Effector memory CD4-positive, alpha-beta T cell (primary cell): ENCODE data around the gene TMCC1.

Experiments used
- DNase-seq, 3 donors: peaks; one replicate each; pipeline ENCODE4 v3.0.0-alpha.2; 2020
- H3K27ac ChIP-seq: 2 replicates; pipeline ENCODE4 v1.7.0; 2013; ENCODE audit warnings: mild to moderate bottlenecking, low read length, moderate library complexity; ENCODE audit not compliant: insufficient read depth, poor library complexity, severe bottlenecking
- H3K27me3 ChIP-seq: replicated peaks from 2 replicates; pipeline ENCODE4 v1.7.0; 2013; ENCODE audit warnings: mild to moderate bottlenecking, low read length; ENCODE audit not compliant: insufficient read depth, control insufficient read depth, poor library complexity, severe bottlenecking
- H3K36me3 ChIP-seq: 2 replicates; pipeline ENCODE4 v1.7.0; 2013; ENCODE audit warnings: mild to moderate bottlenecking, low read length, moderate library complexity; ENCODE audit not compliant: control insufficient read depth, insufficient read depth
- H3K4me1 ChIP-seq: 2 replicates; pipeline ENCODE4 v1.7.0; 2013; ENCODE audit warnings: low read length, mild to moderate bottlenecking; ENCODE audit not compliant: control insufficient read depth, insufficient read depth, poor library complexity, severe bottlenecking
- H3K4me3 ChIP-seq: 2 replicates; pipeline ENCODE4 v1.7.0; 2013; ENCODE audit warnings: low read length, low read depth, mild to moderate bottlenecking; ENCODE audit not compliant: insufficient read depth, poor library complexity, severe bottlenecking
- H3K9me3 ChIP-seq: 2 replicates; pipeline ENCODE4 v1.7.0; 2013; ENCODE audit warnings: mild to moderate bottlenecking, low read length, moderate library complexity; ENCODE audit not compliant: control insufficient read depth

The TMCC1 gene

DNA sequence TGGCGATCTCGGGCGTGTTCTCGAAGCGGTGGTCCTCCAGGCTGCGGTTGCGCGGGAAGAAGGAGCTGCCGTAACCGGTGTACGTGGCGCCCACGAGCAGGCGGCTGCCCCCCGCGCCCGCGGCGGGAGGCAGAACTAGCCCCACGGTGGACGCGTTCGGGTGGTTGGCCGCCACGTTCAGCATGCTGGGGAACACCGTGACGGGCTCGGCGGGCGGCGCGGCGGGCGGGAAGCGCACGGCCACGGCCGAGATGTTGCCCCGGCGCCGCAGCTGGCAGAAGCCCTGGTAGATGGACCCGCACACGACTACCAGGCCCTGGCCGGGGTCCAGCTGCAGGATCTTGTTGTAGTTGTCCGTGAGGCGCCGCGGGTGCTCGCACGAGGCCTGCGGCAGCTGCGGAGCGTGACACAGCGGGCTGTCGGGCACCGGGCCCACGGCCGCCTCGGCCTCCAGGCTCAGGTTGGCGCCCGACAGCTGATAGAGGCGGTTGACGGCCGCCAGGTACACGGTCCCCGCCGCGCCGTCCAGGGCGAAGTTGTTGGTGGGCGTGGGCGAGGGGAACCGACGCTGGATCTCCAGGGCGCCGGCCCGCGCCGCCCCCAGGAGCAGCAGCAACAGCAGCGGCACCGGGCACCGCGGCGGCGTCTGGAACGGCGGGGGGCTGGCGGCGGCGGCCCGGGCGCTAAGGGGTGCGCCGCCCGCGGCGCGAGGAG lies 287.4 kb downstream of the TMCC1 start:
- no peak for DNase-seq
- no peaks in the 10 kb centered on the region for H3K27me3 ChIP-seq
- H3K27ac ChIP-seq, result no peak overlapping the region
- H3K4me3 ChIP-seq, result peak overlapping the region; percentile 71
- H3K36me3 ChIP-seq, result no peaks in the 10 kb centered on the region
- H3K9me3 ChIP-seq, result no peaks in the 10 kb centered on the region
- peaks cover 14% of the 10 kb centered on the region for H3K4me1 ChIP-seq

- no peak overlapping the region for H3K27ac ChIP-seq
- peak in 2 of 3 donors; percentile 25 to 27 for DNase-seq
- H3K36me3 ChIP-seq, result no peaks in the 10 kb centered on the region
- H3K4me1 ChIP-seq, result peaks cover 14% of the 10 kb centered on the region
- peak overlapping the region; percentile 71 for H3K4me3 ChIP-seq
- H3K9me3 ChIP-seq, result no peaks in the 10 kb centered on the region
- H3K27me3 ChIP-seq, result no peaks in the 10 kb centered on the region
These were observed 288.1 kb downstream of the TMCC1 start for GRCh38 chr3:129605203-129605921.

- DNase-seq, result no peak
- Histone ChIP-seq H3K9me3 (no peaks in the 10 kb centered on the region), H3K36me3 (no peaks in the 10 kb centered on the region), H3K4me1 (peaks cover 14% of the 10 kb centered on the region), H3K27me3 (no peaks in the 10 kb centered on the region), H3K27ac (no peak overlapping the region), H3K4me3 (no peak overlapping the region)
These were observed 288.7 kb downstream of the TMCC1 start for GRCh38 chr3:129604767-129605166.

DNA sequence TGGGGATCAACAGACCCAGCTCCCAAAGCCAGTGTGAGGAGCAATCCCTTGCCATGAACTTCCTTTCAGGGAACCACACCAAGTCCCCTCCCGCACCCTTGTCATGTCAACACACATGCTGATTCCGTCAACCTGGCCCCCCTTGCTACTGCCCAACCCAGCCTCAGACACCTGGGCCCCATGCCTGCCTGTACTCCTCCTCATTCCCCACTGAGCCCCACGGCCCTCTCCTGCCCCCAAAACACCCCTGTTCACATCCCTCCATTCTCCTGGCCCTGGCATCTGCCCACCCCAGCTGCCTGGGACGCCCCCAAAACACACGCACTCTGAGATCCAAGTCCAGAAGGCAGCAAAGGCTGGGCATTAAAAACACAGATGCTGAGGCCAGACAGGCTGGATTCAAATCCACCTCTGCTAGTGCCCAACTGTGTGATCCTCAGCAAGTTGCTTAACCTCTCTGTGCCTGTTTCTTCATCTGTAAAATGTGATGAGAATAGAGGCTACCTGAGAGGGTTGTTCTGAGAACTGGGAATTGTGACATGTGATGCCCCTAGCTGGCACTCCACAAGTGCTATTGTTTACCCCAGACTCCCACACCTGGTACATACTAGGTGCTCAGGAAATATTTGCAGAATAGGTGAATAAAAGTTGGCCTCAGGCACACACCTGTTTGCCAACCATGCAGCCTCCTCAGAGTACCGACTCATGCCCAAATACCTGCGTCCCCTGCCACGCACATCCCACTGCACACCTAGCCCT lies 289.3 kb downstream of the TMCC1 start:
- H3K36me3 ChIP-seq, result no peaks in the 10 kb centered on the region
- no peak overlapping the region for H3K4me3 ChIP-seq
- DNase-seq, result no peak
- peaks cover 14% of the 10 kb centered on the region for H3K4me1 ChIP-seq
- H3K27me3 ChIP-seq, result no peaks in the 10 kb centered on the region
- no peaks in the 10 kb centered on the region for H3K9me3 ChIP-seq
- no peak overlapping the region for H3K27ac ChIP-seq

DNA sequence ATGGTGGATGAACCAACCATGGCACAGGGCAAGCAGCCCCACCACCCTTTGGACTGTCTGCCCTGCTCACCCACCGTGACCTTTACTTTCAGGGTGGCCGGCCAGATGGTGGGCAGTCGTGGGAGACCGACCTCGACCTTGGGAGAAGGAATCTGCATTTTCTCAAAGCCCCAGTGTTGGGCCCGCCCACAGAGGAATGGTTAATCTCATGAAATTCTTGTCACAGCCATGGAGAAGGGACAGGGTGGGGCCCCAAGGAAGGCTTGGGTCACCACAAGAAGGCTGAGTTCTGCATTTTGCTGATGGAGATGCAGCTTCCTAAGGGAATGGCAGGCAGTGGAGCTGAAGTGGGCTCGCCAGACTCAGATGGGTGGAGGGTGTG lies 290.0 kb downstream of the TMCC1 start:
- H3K4me3 ChIP-seq, result no peak overlapping the region
- H3K4me1 ChIP-seq, result peaks cover 14% of the 10 kb centered on the region

DNA sequence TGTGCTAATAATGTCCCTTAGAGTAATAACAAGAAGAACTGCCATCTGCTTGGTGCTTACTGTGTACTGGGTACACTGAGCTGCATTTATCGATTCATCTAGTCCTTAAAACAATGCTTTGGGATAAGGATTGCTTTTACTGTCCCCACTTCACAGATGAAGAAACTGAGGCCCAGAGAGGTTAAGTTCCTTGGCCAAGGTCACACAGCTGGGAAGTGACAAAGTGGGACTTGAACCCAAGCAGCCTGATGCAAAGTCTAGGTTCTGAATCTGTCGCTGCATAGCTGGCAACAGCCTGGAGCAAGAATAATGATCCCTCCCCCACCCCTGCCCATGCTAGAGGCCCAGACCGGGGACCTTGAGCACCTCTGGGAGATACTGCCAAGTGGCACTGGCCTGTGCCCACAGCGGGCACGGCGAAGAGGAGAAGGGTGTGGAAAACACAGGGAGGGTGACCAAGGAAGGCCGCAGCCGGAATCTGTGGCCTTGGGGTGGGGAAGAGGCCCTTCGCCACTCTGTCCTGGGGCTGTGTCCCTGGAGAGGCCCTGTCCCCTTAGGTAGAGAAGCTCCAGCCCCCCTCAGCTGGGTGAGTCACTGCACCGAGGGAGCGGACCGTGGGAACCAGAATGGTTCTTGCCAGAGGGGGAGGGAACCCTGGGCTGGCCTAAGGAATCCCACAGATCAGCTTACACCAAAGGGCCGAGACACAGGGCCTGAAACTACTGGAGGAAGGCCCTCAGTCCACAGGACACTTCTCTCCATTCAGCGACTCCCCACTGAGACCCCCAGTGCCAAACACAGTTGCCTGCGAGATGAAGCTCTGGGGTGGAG lies 290.6 kb downstream of the TMCC1 start:
- no peaks in the 10 kb centered on the region for H3K36me3 ChIP-seq
- H3K4me3 ChIP-seq, result no peak overlapping the region
- no peaks in the 10 kb centered on the region for H3K27me3 ChIP-seq
- H3K9me3 ChIP-seq, result no peaks in the 10 kb centered on the region
- peaks cover 14% of the 10 kb centered on the region for H3K4me1 ChIP-seq
- no peak overlapping the region for H3K27ac ChIP-seq
- DNase-seq, result no peak

More for the DNA sequence above, 290.0 kb downstream of the TMCC1 start:
- Histone ChIP-seq H3K27me3 (no peaks in the 10 kb centered on the region), H3K9me3 (no peaks in the 10 kb centered on the region), H3K27ac (no peak overlapping the region), H3K36me3 (no peaks in the 10 kb centered on the region)
- DNase-seq, result no peak

GRCh38 chr3:129602309-129602708 lies 291.2 kb downstream of the TMCC1 start:
- Histone ChIP-seq H3K4me3 (no peak overlapping the region), H3K27ac (no peak overlapping the region), H3K9me3 (no peaks in the 10 kb centered on the region), H3K27me3 (no peaks in the 10 kb centered on the region), H3K4me1 (peaks cover 14% of the 10 kb centered on the region), H3K36me3 (no peaks in the 10 kb centered on the region)
- no peak for DNase-seq

DNA sequence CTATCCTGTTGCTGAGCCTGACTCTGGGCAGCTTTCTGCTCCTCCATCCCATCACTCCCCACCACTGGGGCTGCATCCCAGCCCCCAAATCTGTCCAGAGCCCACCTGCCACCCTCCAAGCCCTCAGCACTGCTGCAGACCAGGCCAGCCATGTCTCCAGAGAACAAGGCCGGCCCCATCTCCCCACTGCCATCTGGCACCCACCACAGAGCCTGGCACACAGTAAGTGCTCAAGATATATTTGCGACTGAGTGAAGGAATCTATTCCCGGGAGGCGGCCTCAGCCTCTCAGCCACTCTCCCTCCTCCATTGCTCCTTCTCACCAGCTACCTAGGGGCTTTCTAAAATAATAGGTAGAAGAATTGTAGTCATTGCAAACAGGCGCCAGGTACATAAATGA lies 291.8 kb downstream of the TMCC1 start:
- Histone ChIP-seq H3K4me3 (no peak overlapping the region), H3K36me3 (no peaks in the 10 kb centered on the region), H3K4me1 (peaks cover 12% of the 10 kb centered on the region), H3K27me3 (no peaks in the 10 kb centered on the region), H3K27ac (no peak overlapping the region), H3K9me3 (no peaks in the 10 kb centered on the region)
- DNase-seq, result no peak

DNA sequence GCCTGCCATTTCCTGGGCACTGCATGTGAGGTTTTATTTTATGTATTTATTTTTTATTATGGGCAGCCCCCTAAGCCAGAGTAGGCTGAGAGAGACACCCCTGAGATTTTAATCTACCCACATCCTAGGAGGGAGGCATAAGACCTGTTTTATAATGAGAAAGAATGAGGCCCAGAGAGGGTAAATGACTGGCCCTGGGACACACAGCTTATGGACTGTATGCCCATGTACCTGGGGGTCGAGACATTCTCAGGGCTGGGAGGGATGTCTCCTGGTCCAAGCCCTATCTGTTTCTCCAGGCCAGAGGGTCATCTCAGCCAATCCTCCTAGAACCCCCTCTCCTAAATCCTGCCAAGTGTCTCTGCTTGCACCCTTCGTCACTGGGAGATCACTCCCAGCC lies 293.2 kb downstream of the TMCC1 start:
- no peak for DNase-seq
- Histone ChIP-seq H3K4me3 (no peak overlapping the region), H3K9me3 (no peaks in the 10 kb centered on the region), H3K4me1 (peaks cover 4% of the 10 kb centered on the region), H3K27me3 (no peaks in the 10 kb centered on the region), H3K36me3 (no peaks in the 10 kb centered on the region), H3K27ac (no peak overlapping the region)
